Fibroblast of mammary gland (primary cell): ENCODE data around the gene MRTFB.
"Not testable (repeated sequence)": the region's sequence is repeated elsewhere in the genome, so short reads cannot be mapped to it uniquely, and the experiment has no call there.

ENCODE experiments used
- DNase-seq: peaks from one replicate; pipeline ENCODE4 v3.0.0-alpha.2; 2010; ENCODE audit warnings: low read depth
- H3K4me3 ChIP-seq: 2 replicates; pipeline ENCODE4 v1.5.1; 2011; ENCODE audit warnings: low read depth, mild to moderate bottlenecking, low read length, moderate library complexity; ENCODE audit not compliant: control insufficient read depth
- TF ChIP-seq, protein P1 (sequence below): conservative IDR thresholded peaks from 2 replicates; pipeline ENCODE4 v1.5.1; 2011; ENCODE audit warnings: low read depth, low read length, inconsistent platforms; ENCODE audit not compliant: control insufficient read depth, insufficient read depth

The MRTFB gene

DNA sequence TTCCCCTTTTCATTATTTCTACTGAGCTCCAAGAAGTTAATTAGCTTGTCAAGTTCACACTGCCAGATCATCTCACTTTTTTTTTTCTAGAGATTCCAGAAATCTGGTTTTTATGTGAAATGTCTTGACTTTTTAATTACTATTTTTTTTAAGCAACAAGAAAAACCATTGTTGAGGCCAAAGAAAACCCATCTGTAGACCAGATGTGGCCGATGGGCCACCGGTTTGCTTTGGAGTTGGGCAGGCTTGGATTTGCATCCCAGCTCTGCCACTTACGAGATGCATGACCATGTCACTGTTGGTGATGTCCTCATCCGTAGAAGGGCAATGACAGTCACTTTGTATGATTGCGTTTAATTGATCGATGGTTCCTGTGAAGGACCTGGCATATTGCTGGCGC, 34.2 kb upstream of the MRTFB start:
- DNase-seq, result peak; percentile 12
- no peak overlapping the region for H3K4me3 ChIP-seq
- TF ChIP-seq, protein P1, sequence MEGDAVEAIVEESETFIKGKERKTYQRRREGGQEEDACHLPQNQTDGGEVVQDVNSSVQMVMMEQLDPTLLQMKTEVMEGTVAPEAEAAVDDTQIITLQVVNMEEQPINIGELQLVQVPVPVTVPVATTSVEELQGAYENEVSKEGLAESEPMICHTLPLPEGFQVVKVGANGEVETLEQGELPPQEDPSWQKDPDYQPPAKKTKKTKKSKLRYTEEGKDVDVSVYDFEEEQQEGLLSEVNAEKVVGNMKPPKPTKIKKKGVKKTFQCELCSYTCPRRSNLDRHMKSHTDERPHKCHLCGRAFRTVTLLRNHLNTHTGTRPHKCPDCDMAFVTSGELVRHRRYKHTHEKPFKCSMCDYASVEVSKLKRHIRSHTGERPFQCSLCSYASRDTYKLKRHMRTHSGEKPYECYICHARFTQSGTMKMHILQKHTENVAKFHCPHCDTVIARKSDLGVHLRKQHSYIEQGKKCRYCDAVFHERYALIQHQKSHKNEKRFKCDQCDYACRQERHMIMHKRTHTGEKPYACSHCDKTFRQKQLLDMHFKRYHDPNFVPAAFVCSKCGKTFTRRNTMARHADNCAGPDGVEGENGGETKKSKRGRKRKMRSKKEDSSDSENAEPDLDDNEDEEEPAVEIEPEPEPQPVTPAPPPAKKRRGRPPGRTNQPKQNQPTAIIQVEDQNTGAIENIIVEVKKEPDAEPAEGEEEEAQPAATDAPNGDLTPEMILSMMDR, result no peak

DNA sequence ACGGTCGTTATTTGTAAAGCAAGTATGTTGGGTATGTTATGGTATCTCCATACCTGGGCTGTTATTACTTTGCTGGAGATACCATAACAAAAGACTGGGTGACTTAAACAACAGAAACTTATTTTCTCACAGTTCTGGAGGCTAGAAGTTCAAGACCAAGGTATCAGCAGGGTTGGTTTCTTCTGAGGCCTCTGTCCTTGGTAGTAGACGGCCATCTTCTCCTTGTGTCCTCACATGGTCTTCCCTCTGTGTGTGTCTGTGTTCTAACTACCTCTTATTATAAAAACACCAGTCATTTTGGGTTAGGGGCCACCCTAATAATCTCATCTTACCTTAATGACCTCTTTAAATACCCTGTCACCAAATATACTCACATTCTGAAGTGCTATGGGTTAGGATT, 33.2 kb upstream of the MRTFB start:
- TF ChIP-seq, protein P1, result no peak
- no peak for DNase-seq
- no peak overlapping the region for H3K4me3 ChIP-seq

DNA sequence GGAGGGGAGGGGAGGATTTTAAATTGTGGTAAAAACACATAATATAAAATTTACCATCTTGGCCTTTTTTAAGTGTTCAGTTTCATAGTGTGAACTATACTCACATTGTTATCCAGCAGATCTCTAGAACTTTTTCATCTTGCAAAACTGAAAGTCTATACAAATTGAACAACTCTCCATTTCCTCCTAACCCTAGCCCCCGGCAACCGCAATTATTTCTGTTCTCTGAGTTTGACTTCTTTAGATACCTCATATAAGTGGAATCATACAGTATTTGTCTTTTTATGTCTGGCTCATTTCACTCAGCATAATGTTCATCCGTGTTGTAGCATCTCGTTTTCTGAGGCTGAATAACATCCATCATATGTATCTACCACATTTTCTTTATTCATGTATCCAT, 30.0 kb upstream of the MRTFB start:
- TF ChIP-seq, protein P1, result no peak
- H3K4me3 ChIP-seq, result no peak overlapping the region
- DNase-seq, result no peak

DNA sequence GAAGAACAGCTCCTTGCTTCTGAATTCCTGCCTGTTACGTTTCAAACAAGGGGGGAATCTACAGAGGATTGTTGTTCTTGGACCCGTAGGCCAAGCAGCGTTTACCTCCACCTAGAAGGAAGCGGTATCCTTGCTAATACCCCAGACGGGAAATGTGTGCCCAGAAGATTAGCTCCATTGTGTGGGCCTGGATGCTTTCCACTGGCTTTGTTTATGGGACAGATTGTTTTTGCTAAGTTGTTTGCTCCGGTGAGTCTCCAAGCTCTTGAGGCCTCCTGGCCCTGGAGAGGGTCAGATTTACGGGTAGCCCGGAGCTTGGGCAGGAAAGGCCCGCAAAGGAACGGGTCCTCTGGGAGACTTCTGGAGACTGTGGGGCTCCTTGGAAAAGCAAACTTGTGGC, 28.4 kb upstream of the MRTFB start:
- TF ChIP-seq, protein P1, result no peak
- no peak for DNase-seq

DNA sequence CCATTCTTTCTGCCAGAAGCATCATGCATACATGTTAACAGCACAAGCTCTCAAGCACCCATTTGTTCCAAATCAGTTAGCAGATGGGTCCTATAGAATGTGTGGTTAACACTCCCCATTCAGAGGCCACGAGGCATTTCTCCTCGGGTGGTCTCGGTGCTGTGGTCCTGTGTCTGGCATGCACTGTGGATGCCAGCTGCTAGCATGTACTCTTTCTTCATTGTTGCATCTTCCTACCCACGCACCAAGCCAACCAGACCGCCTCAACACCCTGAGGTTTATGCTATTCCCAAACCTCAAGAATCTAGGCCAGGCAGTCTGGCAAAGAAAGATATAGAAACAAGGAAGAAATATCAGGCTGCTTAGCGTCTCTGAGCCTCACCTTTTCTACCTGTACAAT, 27.8 kb upstream of the MRTFB start:
- TF ChIP-seq, protein P1, result no peak

More for the DNA sequence above, 28.4 kb upstream of the MRTFB start:
- H3K4me3 ChIP-seq, result no peak overlapping the region

DNA sequence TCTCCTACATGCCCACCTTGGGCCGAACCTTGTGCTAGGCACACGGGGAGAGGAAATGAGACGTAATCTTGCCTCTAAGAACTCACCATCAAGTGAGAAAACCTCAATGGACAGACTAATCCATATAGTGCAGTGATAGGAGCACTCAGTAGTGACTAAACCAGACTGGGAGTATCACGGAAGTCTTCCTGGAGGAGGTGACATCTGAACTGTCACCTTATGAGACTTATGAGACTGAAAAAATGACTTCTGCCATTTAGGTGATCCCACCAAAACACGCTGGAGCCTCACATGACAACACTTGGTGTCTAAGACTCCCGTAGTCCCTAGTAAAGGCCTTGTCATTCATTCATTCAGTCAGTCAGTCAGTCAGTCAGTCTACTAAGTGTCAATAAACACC, 27.3 kb upstream of the MRTFB start:
- TF ChIP-seq, protein P1, result no peak
- DNase-seq, result no peak
- H3K4me3 ChIP-seq, result no peak overlapping the region

More for the DNA sequence above, 27.8 kb upstream of the MRTFB start:
- no peak overlapping the region for H3K4me3 ChIP-seq
- DNase-seq, result no peak

DNA sequence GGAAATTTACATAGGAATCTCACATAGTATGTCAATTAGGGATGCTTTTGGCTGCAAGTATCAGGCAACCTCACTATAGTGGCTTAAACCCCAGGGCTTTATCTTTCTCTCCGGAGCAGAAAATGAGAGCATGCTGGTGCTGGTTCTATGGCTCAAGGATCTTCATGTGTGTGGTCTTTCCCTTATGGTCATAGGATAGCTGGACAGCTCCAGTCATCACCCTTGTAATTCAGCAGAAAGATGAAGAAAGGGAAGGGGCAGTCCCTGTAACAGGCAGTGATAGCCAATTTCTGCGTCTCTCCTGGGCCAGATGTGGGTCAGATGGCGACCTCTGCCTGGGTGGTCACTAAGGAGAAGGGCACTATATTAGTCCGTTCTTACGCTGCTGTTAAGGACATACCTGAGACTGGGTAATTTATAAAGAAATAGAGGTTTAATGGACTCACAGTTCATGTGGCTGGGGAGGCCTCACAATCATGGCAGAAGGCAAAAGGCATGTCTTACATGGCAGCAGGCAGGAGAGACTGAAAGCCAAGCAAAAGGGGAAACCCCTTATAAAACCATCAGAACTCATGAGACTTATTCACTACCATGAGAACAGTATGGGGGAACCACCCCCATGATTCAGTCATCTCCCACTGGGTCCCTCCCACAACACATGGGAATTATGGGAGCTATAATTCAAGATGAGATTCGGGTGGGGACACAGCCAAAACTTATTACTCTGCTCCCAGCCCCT, 23.8 kb upstream of the MRTFB start:
- not testable (repeated sequence) for DNase-seq, H3K4me3 ChIP-seq
